Tibial artery (tissue), 4 donors: ENCODE measurements around the gene WDR59.
"Not testable (repeated sequence)": the region's sequence is repeated elsewhere in the genome, so short reads cannot be mapped to it uniquely, and the experiment has no call there.

Experiments
- DNase-seq, 2 donors: peaks; one replicate each; pipeline ENCODE4 v3.0.0-alpha.2; 2019
- H3K27ac ChIP-seq, 2 donors: fragments of 200-600 bp; sonication (generic) in 1 of 2; 1 replicate in 1 of 2; 2 replicates in 1 of 2; pipeline ENCODE4 v1.5.1; 2018 to 2019; ENCODE audit warnings: mild to moderate bottlenecking in 1 of 2
- H3K27me3 ChIP-seq, 2 donors: fragments of 200-600 bp; sonication (generic) in 1 of 2; one replicate each; pipeline versions ENCODE4 v1.5.1 to v1.6.0; 2016 to 2019
- H3K36me3 ChIP-seq, 3 donors: fragments of 200-600 bp; sonication (generic) in 2 of 3; one replicate each; pipeline ENCODE4 v1.5.1; 2016 to 2019; ENCODE audit warnings: mild to moderate bottlenecking in 2 of 3
- H3K4me1 ChIP-seq, 4 donors: fragments of 200-600 bp; sonication (generic) in 2 of 4; 1 replicate in 3 of 4; 2 replicates in 1 of 4; pipeline ENCODE4 v1.5.1; 2016 to 2019
- H3K4me3 ChIP-seq, 2 donors: fragments of 200-600 bp; sonication (generic) in 1 of 2; 1 replicate in 1 of 2; 2 replicates in 1 of 2; pipeline ENCODE4 v1.5.1; 2018 to 2019; ENCODE audit warnings: mild to moderate bottlenecking in 2 of 2
- H3K9me3 ChIP-seq, 3 donors: fragments of 200-600 bp; sonication (generic) in 1 of 3; one replicate each; pipeline ENCODE4 v1.5.1; 2016 to 2019
- CTCF ChIP-seq, 2 experiments: fragments of 200-600 bp in 1 of 2; fragments of 450-650 bp in 1 of 2; IDR thresholded peaks; one replicate each; pipeline ENCODE4 v1.5.1; 2017 to 2019; ENCODE audit warnings: antibody characterized with exemption in 2 of 2, mild to moderate bottlenecking in 1 of 2, moderate library complexity in 1 of 2
- intact Hi-C: fragments of 100-400 bp; cut with DNase I; formaldehyde crosslinking; loops from one replicate; pipeline ENCODE4 v1.15.0; 2023; ENCODE audit warnings: low total_unique reads

Gene WDR59

GRCh38 chr16:75027520-75028300, 42.8 kb upstream of the WDR59 start:
- Histone ChIP-seq H3K4me1 (peaks cover 0 to 22% (median 11%) of the 10 kb centered on the region in 4 donors), H3K4me3 (no peak overlapping the region), H3K36me3 (no peaks in the 10 kb centered on the region), H3K27me3 (no peaks in the 10 kb centered on the region), H3K9me3 (no peaks in the 10 kb centered on the region), H3K27ac (peak overlapping the region in 1 of 2 donors; percentile 82)
- intact Hi-C loops, result no loop called here
- no peak for DNase-seq
- no peak for TF ChIP-seq CTCF (IDR thresholded peaks at IDR 0.05)

- Histone ChIP-seq H3K27me3 (no peaks in the 10 kb centered on the region), H3K27ac (peak overlapping the region; percentile 80 to 82), H3K4me1 (peaks cover 0 to 22% (median 11%) of the 10 kb centered on the region in 4 donors), H3K9me3 (no peaks in the 10 kb centered on the region), H3K4me3 (no peak overlapping the region), H3K36me3 (no peaks in the 10 kb centered on the region)
- no peak for TF ChIP-seq CTCF (IDR thresholded peaks at IDR 0.05)
- intact Hi-C loops, result no loop called here
- DNase-seq, result no peak
Measured at GRCh38 chr16:75026892-75027391, 42.0 kb upstream of the WDR59 start.

- H3K9me3 ChIP-seq, intact Hi-C loops, H3K4me3 ChIP-seq, H3K36me3 ChIP-seq, H3K27me3 ChIP-seq: not testable (repeated sequence)
- Histone ChIP-seq H3K4me1 (peaks cover 0 to 22% (median 11%) of the 10 kb centered on the region in 4 donors), H3K27ac (peak overlapping the region; percentile 80 to 82)
- peak; percentile 62 to 76 for DNase-seq
Measured at GRCh38 chr16:75026239-75026891, 41.4 kb upstream of the WDR59 start.

GRCh38 chr16:75025761-75026160, 40.8 kb upstream of the WDR59 start:
- H3K4me3 ChIP-seq, result no peak overlapping the region
- H3K27me3 ChIP-seq, result no peaks in the 10 kb centered on the region
- TF ChIP-seq CTCF (IDR thresholded peaks at IDR 0.05), result no peak
- H3K9me3 ChIP-seq, result no peaks in the 10 kb centered on the region
- intact Hi-C loops, result no loop called here
- H3K27ac ChIP-seq, result peak overlapping the region; percentile 80 to 82
- H3K4me1 ChIP-seq, result peaks cover 0 to 22% (median 11%) of the 10 kb centered on the region in 4 donors
- H3K36me3 ChIP-seq, result no peaks in the 10 kb centered on the region
- no peak for DNase-seq

- DNase-seq, result no peak
- Histone ChIP-seq H3K9me3 (no peaks in the 10 kb centered on the region), H3K4me1 (peaks cover 0 to 22% (median 11%) of the 10 kb centered on the region in 4 donors), H3K27me3 (no peaks in the 10 kb centered on the region), H3K36me3 (no peaks in the 10 kb centered on the region), H3K4me3 (no peak overlapping the region), H3K27ac (no peak overlapping the region)
- intact Hi-C loops, result no loop called here
- TF ChIP-seq CTCF (IDR thresholded peaks at IDR 0.05), result no peak
Measured at GRCh38 chr16:75024594-75024993, 39.7 kb upstream of the WDR59 start.

- Histone ChIP-seq H3K27ac (no peak overlapping the region), H3K4me1 (peaks cover 0 to 22% (median 11%) of the 10 kb centered on the region in 4 donors)
- no peak for TF ChIP-seq CTCF (IDR thresholded peaks at IDR 0.05)
Measured at GRCh38 chr16:75024182-75024581, 39.3 kb upstream of the WDR59 start.

More at GRCh38 chr16:75024182-75024581, 39.3 kb upstream of the WDR59 start:
- H3K27me3 ChIP-seq, result no peaks in the 10 kb centered on the region
- intact Hi-C loops, result no loop called here
- H3K36me3 ChIP-seq, result no peaks in the 10 kb centered on the region
- DNase-seq, result no peak
- H3K9me3 ChIP-seq, result no peaks in the 10 kb centered on the region
- H3K4me3 ChIP-seq, result no peak overlapping the region
